Large intestine (tissue), 3 donors: ENCODE data around the gene B4GALT6. TPM values are rescaled to one million over a fixed set of nuclear protein-coding genes. Genes with fewer than 3 reads are reported as not detected.
A peak's percentile ranks its signal among the peaks of the same experiment; 100 is the strongest.

Experiments
- DNase-seq, 2 donors: peaks; one replicate each; pipeline versions ENCODE4 v3.0.0 to v3.0.0-alpha.2; 2013
- H3K27ac ChIP-seq: one replicate; pipeline ENCODE4 v1.5.1; 2013; ENCODE audit warnings: low read length
- H3K27me3 ChIP-seq: 2 replicates; pipeline ENCODE4 v1.6.1; 2013; ENCODE audit warnings: low read length; ENCODE audit not compliant: control insufficient read depth, insufficient read depth
- H3K36me3 ChIP-seq: 2 replicates; pipeline ENCODE4 v1.6.1; 2013; ENCODE audit warnings: low read length; ENCODE audit not compliant: control insufficient read depth, insufficient read depth
- H3K4me1 ChIP-seq: one replicate; pipeline ENCODE4 v1.6.1; 2013; ENCODE audit warnings: low read length; ENCODE audit not compliant: control insufficient read depth, insufficient read depth
- H3K4me3 ChIP-seq: one replicate; pipeline ENCODE4 v1.5.1; 2013; ENCODE audit warnings: low read length
- H3K9me3 ChIP-seq: one replicate; pipeline ENCODE4 v1.6.1; 2013; ENCODE audit warnings: mild to moderate bottlenecking, low read depth, low read length, moderate library complexity; ENCODE audit not compliant: control insufficient read depth
- WGBS: methylation state at CpG from one replicate; pipeline ENCODE4 v1.1.5; 2013; ENCODE audit warnings: low lambda C conversion rate; ENCODE audit not compliant: insufficient coverage; 5-methylcytosine and 5-hydroxymethylcytosine counted together
- polyA plus RNA-seq: library from polyadenylated mRNA; unstranded; fragments of 120-200 nt; gene quantifications from one replicate; pipeline ENCODE4 v1.2.1, GENCODE V29; 2013

The B4GALT6 gene
- polyA plus RNA-seq, 1 donor: 12.4 TPM

GRCh38 chr18:31581498-31582197 lies 102.7 kb downstream of the B4GALT6 start:
- no peak for DNase-seq

GRCh38 chr18:31579375-31579774 lies 105.0 kb downstream of the B4GALT6 start:
- H3K27ac ChIP-seq: no peak overlapping the region
- no peak for DNase-seq
- WGBS: no CpG with 5 or more reads among the region's 2 CpGs
- H3K9me3 ChIP-seq: no peaks in the 10 kb centered on the region
- no peaks in the 10 kb centered on the region for H3K27me3 ChIP-seq
- H3K4me3 ChIP-seq: no peak overlapping the region
- H3K36me3 ChIP-seq: no peaks in the 10 kb centered on the region
- peaks cover 35% of the 10 kb centered on the region for H3K4me1 ChIP-seq

More at GRCh38 chr18:31581498-31582197, 102.7 kb downstream of the B4GALT6 start:
- H3K4me1 ChIP-seq: peaks cover 41% of the 10 kb centered on the region
- H3K27me3 ChIP-seq: no peaks in the 10 kb centered on the region
- no peaks in the 10 kb centered on the region for H3K9me3 ChIP-seq
- WGBS: no CpG with 5 or more reads among the region's 4 CpGs
- no peaks in the 10 kb centered on the region for H3K36me3 ChIP-seq
- no peak overlapping the region for H3K4me3 ChIP-seq
- H3K27ac ChIP-seq: no peak overlapping the region

- DNase-seq: no peak
- WGBS: 100% methylated on average over 1 of the region's 4 CpGs
- Histone ChIP-seq H3K27me3 (no peaks in the 10 kb centered on the region), H3K4me3 (no peak overlapping the region), H3K4me1 (peaks cover 35% of the 10 kb centered on the region), H3K9me3 (no peaks in the 10 kb centered on the region), H3K36me3 (no peaks in the 10 kb centered on the region), H3K27ac (no peak overlapping the region)
These were observed 106.3 kb downstream of the B4GALT6 start for GRCh38 chr18:31578126-31578525.

GRCh38 chr18:31577195-31577594 lies 107.2 kb downstream of the B4GALT6 start:
- no CpG with 5 or more reads among the region's 1 CpG for whole genome bisulfite sequencing
- Histone ChIP-seq H3K27me3 (no peaks in the 10 kb centered on the region), H3K4me1 (peaks cover 43% of the 10 kb centered on the region), H3K27ac (no peak overlapping the region), H3K9me3 (no peaks in the 10 kb centered on the region), H3K36me3 (no peaks in the 10 kb centered on the region), H3K4me3 (no peak overlapping the region)
- no peak for DNase-seq

- Histone ChIP-seq H3K9me3 (no peaks in the 10 kb centered on the region), H3K27ac (no peak overlapping the region), H3K4me3 (no peak overlapping the region), H3K36me3 (no peaks in the 10 kb centered on the region), H3K27me3 (no peaks in the 10 kb centered on the region), H3K4me1 (peaks cover 45% of the 10 kb centered on the region)
- 100% methylated on average over 1 of the region's 4 CpGs for WGBS
- no peak for DNase-seq
These were observed 107.7 kb downstream of the B4GALT6 start for GRCh38 chr18:31576670-31577069.

GRCh38 chr18:31575515-31576257 lies 108.7 kb downstream of the B4GALT6 start:
- no peak overlapping the region for H3K4me3 ChIP-seq
- WGBS: no CpG with 5 or more reads among the region's 3 CpGs
- DNase-seq: no peak

GRCh38 chr18:31574359-31574758 lies 110.0 kb downstream of the B4GALT6 start:
- Histone ChIP-seq H3K36me3 (no peaks in the 10 kb centered on the region), H3K4me3 (no peak overlapping the region), H3K9me3 (no peaks in the 10 kb centered on the region), H3K27me3 (no peaks in the 10 kb centered on the region), H3K4me1 (peaks cover 34% of the 10 kb centered on the region), H3K27ac (no peak overlapping the region)
- WGBS: 100% methylated on average over 1 of the region's 1 CpG
- DNase-seq: no peak

More at GRCh38 chr18:31575515-31576257, 108.7 kb downstream of the B4GALT6 start:
- Histone ChIP-seq H3K27ac (peak overlapping the region; percentile 25), H3K4me1 (peaks cover 39% of the 10 kb centered on the region), H3K36me3 (no peaks in the 10 kb centered on the region), H3K27me3 (no peaks in the 10 kb centered on the region), H3K9me3 (no peaks in the 10 kb centered on the region)

Other genes with a start within 250 kb of the B4GALT6 start
- gene DSG3, start 236.8 kb downstream of the B4GALT6 start, polyA plus RNA-seq: 0.15 TPM
- 96.9 TPM for gene DSG2, start 186.4 kb downstream of the B4GALT6 start, polyA plus RNA-seq
- 761 TPM for gene TTR, start 92.7 kb downstream of the B4GALT6 start, polyA plus RNA-seq
- gene SLC25A52, start 76.3 kb upstream of the B4GALT6 start, polyA plus RNA-seq: 0.04 TPM